ENCODE results near the gene CHKA.

DNA sequence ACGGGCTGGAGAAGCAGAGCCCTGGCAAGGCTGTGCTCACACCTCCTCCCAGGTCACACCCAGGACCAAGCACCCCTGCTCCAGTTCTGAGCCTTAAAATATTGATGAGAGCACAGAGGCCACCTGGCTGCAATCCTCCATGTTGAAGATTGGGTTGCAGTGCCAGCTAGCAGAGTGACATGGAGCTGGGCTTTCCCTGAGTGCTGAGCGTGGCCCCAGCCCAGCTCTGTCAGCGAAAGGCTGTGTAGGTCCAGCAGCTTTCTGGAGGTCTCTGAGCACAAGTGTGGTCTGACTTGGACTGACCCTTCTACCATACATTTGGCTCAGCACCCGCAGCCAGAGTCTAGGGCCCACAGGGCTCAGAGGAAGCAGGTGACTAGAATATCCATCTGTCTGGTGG lies 4.0 kb upstream of the CHKA start:
- TF ChIP-seq POLR2A (IDR thresholded peaks at IDR 0.05; ENCODE audit: low read length) (no peak), GATA1 (IDR thresholded peaks at IDR 0.05; ENCODE audit: low read depth, low read length) (no peak)
